GM12878 (cell line): ENCODE results near the gene CAT.

Experiments
- CEBPB ChIP-seq, 2 experiments: fragments of 150-350 bp in 1 of 2; IDR thresholded peaks; 2 replicates each; pipeline ENCODE4 v1.6.1; 2012 to 2014; ENCODE audit warnings: low read depth in 2 of 2, low read length in 2 of 2, borderline replicate concordance in 1 of 2, inconsistent platforms in 1 of 2
- ZNF207 ChIP-seq: fragments of 450-650 bp; IDR thresholded peaks from 2 replicates; pipeline ENCODE4 v1.6.1; 2014; ENCODE audit warnings: antibody characterized with exemption, mild to moderate bottlenecking, borderline replicate concordance

DNA sequence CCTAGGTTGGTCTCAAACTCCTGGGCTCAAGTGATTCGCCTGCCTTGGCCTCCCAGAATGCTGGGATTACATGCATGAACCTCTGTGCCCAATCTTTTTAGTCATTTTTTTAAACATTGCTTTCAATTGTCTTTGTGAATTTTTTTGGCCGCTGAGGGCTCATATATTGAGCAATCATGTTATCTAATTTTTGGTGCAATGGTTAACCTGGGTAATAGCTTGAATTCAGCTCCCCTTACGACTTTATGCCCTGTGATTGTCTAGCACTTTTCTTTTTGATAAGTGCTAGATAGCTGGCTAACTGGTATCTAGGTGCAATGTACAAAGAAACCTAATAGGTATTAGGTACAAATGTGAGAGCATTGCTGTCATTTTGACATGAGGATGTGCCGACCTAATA lies 35.3 kb upstream of the CAT start:
- TF ChIP-seq ZNF207, result no peak
- TF ChIP-seq CEBPB (IDR thresholded peaks at IDR 0.05; ENCODE audit: borderline replicate concordance in 1 of 2, low read depth in 2 of 2, low read length in 2 of 2), result no peak
